HL-60 (cell line): Measurements from ENCODE around the gene LHX4.

Source experiments
- DNase-seq, 2 experiments: peaks; one replicate each; pipeline ENCODE4 v3.0.0-alpha.2; 2010 to 2020; ENCODE audit warnings: low read depth in 1 of 2, low spot score in 1 of 2
- H3K27ac ChIP-seq: fragments of 250-450 bp; sonication (Bioruptor Pico); replicated peaks from 2 replicates; pipeline ENCODE4 v1.5.1; 2020; ENCODE audit warnings: mild to moderate bottlenecking, moderate library complexity
- H3K27me3 ChIP-seq: fragments of 250-450 bp; sonication (Bioruptor Pico); 2 replicates; pipeline ENCODE4 v1.5.1; 2021; ENCODE audit warnings: mild to moderate bottlenecking, moderate library complexity; ENCODE audit not compliant: insufficient read depth, poor library complexity, severe bottlenecking
- H3K4me3 ChIP-seq: replicated peaks from 2 replicates; pipeline ENCODE4 v1.5.1; 2011; ENCODE audit warnings: mild to moderate bottlenecking, control low read depth, low read length; ENCODE audit not compliant: insufficient read depth
- CTCF ChIP-seq: IDR thresholded peaks from one replicate; pipeline ENCODE4 v1.5.1; 2011; ENCODE audit warnings: low read length, control low read depth, inconsistent platforms; ENCODE audit not compliant: insufficient read depth
- GABPA ChIP-seq: IDR thresholded peaks from 2 replicates; pipeline ENCODE4 v1.6.1; 2012; ENCODE audit warnings: low read depth
- POLR2AphosphoS5 ChIP-seq: IDR thresholded peaks from 2 replicates; pipeline ENCODE4 v1.6.1; 2012; ENCODE audit warnings: low read depth
- REST ChIP-seq: IDR thresholded peaks from 2 replicates; pipeline ENCODE4 v1.6.1; 2012; ENCODE audit warnings: low read depth; ENCODE audit not compliant: insufficient replicate concordance
- SPI1 ChIP-seq: IDR thresholded peaks from 2 replicates; pipeline ENCODE4 v1.6.1; 2012; ENCODE audit warnings: low read depth, mild to moderate bottlenecking, borderline replicate concordance

Gene LHX4

GRCh38 chr1:180247580-180247979 lies 17.5 kb downstream of the LHX4 start:
- no peak for TF ChIP-seq REST
- no peak for TF ChIP-seq CTCF
- no peak for TF ChIP-seq SPI1
- TF ChIP-seq GABPA = no peak
- TF ChIP-seq POLR2AphosphoS5 = no peak
- no peak overlapping the region for H3K4me3 ChIP-seq

GRCh38 chr1:180248176-180248575 lies 18.1 kb downstream of the LHX4 start:
- Histone ChIP-seq H3K27me3 (no peaks in the 10 kb centered on the region), H3K4me3 (no peak overlapping the region), H3K27ac (no peak overlapping the region)
- DNase-seq = no peak
- TF ChIP-seq CTCF = no peak
- TF ChIP-seq GABPA = no peak
- no peak for TF ChIP-seq SPI1
- no peak for TF ChIP-seq REST
- no peak for TF ChIP-seq POLR2AphosphoS5

More at GRCh38 chr1:180247580-180247979, 17.5 kb downstream of the LHX4 start:
- Histone ChIP-seq H3K27me3 (no peaks in the 10 kb centered on the region), H3K27ac (peak overlapping the region; percentile 44)
- no peak for DNase-seq

- Histone ChIP-seq H3K27me3 (no peaks in the 10 kb centered on the region), H3K4me3 (no peak overlapping the region), H3K27ac (no peak overlapping the region)
- TF ChIP-seq CTCF = no peak
- no peak for TF ChIP-seq REST
- no peak for TF ChIP-seq SPI1
- no peak for TF ChIP-seq POLR2AphosphoS5
- no peak for TF ChIP-seq GABPA
- DNase-seq = peak in 1 of 2 experiments; percentile 34
Observed at GRCh38 chr1:180248731-180249681, 18.9 kb downstream of the LHX4 start.
